HG03469 (cell line): ENCODE measurements around the gene VSTM2L.

Experiments used
- ATAC-seq: cut with Tn5 transposase; IDR thresholded peaks from one replicate; pipeline ENCODE4 v1.9.1; 2021; ENCODE audit warnings: mild to moderate bottlenecking, moderate library complexity, moderate number of reproducible peaks; ENCODE audit not compliant: unreplicated experiment

The VSTM2L gene

GRCh38 chr20:37878835-37879599 is 23.9 kb upstream of the VSTM2L start:
- no peak for ATAC-seq

- ATAC-seq = no peak
Observed at GRCh38 chr20:37879843-37880242, 23.1 kb upstream of the VSTM2L start.

- no peak for ATAC-seq
Observed at GRCh38 chr20:37880726-37881591, 22.0 kb upstream of the VSTM2L start.

- ATAC-seq = no peak
Observed at GRCh38 chr20:37881601-37882343, 21.2 kb upstream of the VSTM2L start.

GRCh38 chr20:37882961-37883712 is 19.8 kb upstream of the VSTM2L start:
- ATAC-seq = no peak

- ATAC-seq = no peak
Observed at GRCh38 chr20:37885042-37885441, 17.9 kb upstream of the VSTM2L start.

- no peak for ATAC-seq
Observed at GRCh38 chr20:37885593-37886503, 17.1 kb upstream of the VSTM2L start.

GRCh38 chr20:37886851-37887297 is 16.1 kb upstream of the VSTM2L start:
- no peak for ATAC-seq

- ATAC-seq = no peak
Observed at GRCh38 chr20:37888641-37889040, 14.3 kb upstream of the VSTM2L start.

GRCh38 chr20:37890108-37890507 is 12.8 kb upstream of the VSTM2L start:
- ATAC-seq = no peak

GRCh38 chr20:37890643-37891042 is 12.3 kb upstream of the VSTM2L start:
- no peak for ATAC-seq

GRCh38 chr20:37892001-37892400 is 10.9 kb upstream of the VSTM2L start:
- ATAC-seq = no peak

- ATAC-seq = no peak
Observed at GRCh38 chr20:37893566-37894241, 9.2 kb upstream of the VSTM2L start.

GRCh38 chr20:37894454-37894853 is 8.5 kb upstream of the VSTM2L start:
- no peak for ATAC-seq

- no peak for ATAC-seq
Observed at GRCh38 chr20:37895166-37895565, 7.8 kb upstream of the VSTM2L start.

GRCh38 chr20:37896932-37897548 is 5.9 kb upstream of the VSTM2L start:
- ATAC-seq = no peak

- ATAC-seq = no peak
Observed at GRCh38 chr20:37898233-37899104, 4.5 kb upstream of the VSTM2L start.
